Stimulated activated naive CD4-positive, alpha-beta T cell treated with Interleukin-2 at 50 U/mL for 16 hours (primary cell): Measurements from ENCODE around the gene DUX4.
"Not testable (repeated sequence)": the region's sequence is repeated elsewhere in the genome, so short reads cannot be mapped to it uniquely, and the experiment has no call there.

Experiments used
- DNase-seq: peaks from one replicate; lab custom pipeline; 2025; lab: John Stamatoyannopoulos, UW

The DUX4 gene

DNA sequence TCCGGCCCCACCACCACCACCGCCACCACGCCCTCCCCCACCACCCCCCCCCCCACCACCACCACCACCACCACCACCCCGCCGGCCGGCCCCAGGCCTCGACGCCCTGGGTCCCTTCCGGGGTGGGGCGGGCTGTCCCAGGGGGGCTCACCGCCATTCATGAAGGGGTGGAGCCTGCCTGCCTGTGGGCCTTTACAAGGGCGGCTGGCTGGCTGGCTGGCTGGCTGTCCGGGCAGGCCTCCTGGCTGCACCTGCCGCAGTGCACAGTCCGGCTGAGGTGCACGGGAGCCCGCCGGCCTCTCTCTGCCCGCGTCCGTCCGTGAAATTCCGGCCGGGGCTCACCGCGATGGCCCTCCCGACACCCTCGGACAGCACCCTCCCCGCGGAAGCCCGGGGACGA lies at the start of gene DUX4:
Gene DUX4 (plus strand): TSS at position 347 of the 400 bp plus-strand sequence. CDS start 0 bp downstream, at position 347.
- DNase-seq: not testable (repeated sequence)

DNA sequence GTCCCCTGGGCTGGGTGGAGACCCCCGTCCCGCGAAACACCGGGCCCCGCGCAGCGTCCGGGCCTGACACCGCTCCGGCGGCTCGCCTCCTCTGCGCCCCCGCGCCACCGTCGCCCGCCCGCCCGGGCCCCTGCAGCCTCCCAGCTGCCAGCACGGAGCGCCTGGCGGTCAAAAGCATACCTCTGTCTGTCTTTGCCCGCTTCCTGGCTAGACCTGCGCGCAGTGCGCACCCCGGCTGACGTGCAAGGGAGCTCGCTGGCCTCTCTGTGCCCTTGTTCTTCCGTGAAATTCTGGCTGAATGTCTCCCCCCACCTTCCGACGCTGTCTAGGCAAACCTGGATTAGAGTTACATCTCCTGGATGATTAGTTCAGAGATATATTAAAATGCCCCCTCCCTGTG lies 1.9 kb downstream of the DUX4 start:
- not testable (repeated sequence) for DNase-seq

DNA sequence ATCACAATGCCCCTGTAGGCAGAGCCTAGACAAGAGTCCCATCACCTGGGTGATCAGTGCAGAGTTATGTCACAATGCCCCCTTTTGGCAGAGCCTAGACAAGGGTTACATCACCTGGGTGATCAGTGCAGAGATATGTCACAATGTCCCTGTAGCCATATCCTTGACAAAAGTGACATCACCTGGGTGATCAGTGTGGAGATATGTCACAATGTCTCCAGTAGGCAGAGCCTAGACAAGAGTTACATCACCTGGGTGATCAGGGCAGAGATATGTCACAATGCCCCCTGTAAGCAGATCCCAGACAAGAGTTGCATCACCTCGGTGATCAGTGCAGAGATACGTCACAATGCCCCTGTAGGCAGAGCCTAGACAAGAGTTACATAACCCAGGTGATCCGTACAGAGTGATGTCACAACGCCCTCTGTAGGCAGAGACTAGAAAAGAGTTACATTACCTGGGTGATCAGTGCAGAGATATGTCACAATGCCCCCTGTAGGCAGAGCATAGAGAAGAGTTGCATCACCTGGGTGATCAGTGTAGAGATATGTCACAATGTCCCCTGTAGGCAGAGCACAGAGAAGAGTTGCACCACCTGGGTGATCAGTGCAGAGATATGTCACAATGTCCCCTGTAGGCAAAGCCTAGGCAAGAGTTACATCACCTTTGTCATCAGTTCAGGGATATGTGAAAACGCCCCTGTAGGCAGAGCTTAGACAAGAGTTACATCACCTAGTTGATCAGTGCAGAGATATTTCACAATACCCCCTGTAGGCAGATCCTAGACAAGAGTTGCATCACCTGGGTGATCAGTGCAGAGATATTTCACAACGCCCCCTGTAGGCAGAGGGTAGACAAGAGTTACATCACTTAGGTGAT lies 4.4 kb downstream of the DUX4 start:
- DNase-seq: not testable (repeated sequence)

DNA sequence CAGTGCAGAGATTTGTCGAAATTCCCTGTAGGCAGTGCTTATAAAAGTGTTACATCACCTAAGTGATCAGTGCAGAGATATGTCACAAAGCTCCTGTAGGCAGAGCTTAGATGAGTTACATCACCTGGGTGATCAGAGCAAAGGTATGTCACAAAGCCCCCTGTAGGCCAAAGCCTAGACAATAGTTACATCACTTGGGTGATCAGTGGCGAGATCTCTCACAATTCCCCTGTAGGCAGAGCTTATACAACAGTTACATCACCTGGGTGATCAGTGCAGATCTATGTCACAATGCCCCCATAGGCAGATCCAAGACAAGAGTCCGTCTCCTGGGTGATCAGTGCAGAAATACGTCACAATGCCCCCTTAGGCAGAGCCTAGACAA lies 5.0 kb downstream of the DUX4 start:
- DNase-seq: not testable (repeated sequence)

DNA sequence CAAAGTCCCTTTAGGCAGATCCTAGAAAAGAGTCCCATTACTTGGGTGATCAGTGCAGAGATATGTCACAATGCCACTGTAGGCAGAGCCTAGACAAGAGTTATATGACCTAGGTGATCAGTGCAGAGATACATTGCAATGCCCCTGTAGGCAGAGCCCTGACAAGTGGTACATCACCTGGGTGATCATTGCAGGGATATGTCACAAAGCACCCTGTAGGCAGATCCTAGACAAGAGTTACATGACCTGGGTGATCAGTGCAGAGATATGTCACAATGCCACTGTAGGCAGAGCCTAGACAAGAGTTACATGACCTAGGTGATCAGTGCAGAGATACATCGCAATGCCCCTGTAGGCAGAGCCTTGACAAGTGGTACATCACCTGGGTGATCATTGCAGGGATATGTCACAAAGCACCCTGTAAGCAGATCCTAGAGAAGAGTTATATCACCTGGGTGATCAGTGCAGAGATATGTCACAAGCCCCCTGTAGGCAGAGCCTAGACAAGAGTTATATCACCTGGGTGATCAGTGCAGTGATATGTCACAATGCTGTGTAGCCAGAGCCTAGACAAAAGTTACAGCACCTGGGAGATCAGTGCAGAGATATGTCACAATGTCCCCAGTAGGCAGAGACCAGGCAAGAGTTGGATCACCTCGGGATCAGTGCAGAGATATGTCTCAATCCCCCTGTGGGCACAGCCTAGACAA lies 5.6 kb downstream of the DUX4 start:
- DNase-seq: not testable (repeated sequence)

DNA sequence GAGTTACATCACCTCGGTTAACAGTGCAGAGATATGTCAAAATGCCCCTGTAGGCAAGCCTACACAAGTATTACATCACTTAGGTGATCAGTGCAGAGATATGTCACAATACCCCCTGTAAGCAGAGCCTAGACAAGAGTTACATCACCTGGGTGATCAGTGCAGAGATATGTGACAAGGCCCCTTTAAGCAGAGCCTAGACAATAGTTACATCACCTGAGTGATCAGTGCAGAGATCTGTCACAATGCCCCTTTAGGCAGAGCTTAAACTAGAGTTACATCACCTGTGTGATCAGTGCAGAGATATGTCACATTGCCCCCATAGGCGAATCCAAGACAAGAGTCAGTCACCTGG lies 6.1 kb downstream of the DUX4 start:
- not testable (repeated sequence) for DNase-seq

DNA sequence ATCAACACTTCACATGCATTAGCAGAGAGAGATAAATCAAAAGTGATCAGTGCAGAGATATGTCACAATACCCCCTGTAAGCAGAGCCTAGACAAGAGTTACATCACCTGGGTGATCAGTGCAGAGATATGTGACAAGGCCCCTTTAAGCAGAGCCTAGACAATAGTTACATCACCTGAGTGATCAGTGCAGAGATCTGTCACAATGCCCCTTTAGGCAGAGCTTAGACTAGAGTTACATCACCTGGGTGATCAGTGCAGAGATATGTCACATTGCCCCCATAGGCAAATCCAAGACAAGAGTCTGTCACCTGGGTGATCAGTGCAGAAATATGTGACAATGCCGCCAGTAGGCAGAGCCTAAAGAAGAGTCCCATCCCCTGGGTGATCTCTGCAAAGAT lies 7.4 kb downstream of the DUX4 start:
- not testable (repeated sequence) for DNase-seq

DNA sequence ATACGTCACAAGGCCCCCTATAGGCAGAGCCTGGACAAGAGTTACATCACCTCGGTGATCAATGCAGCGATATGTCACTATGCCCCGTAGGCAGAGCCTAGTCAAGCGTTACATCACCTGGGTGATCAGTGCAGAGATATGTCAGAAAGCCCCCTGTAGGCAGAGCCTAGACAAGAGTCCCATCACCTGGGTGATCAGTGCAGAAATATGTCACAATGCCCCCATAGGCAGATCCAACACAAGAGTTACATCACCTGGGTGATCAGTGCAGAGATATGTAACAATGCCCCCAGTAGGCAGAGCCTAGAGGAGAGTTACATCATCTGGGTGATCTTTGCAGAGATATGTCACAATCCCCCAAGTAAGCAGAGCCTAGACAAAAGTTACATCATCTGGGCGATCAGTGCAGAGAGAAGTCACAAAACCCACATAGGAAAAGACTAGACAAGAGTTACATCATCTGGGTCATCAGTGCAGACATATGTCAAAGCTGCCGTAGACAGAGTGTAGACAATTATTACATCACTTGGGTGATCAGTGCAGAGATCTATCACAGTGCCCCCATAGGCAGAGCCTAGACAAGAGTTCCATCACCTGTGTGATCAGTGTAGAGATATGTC lies 8.0 kb downstream of the DUX4 start:
- DNase-seq: not testable (repeated sequence)

DNA sequence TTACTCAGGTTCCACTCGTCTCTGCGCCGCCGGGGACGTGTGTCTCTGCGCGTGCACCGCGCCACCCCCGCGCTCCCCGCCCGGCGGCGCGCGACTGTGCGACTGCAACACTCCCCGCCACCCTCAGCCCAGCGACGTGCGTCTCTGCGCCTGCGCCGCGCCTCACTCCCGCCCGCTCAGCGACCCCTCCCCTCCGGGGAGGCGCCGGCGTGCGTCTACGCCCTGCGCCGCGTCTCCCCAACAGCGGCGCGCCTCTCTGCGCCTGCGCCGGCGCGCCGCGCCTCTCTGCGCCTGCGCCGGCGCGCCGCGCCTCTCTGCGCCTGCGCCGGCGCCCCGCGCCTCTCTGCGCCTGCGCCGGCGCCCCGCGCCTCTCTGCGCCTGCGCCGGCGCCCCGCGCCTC lies 29.9 kb downstream of the DUX4 start:
- not testable (repeated sequence) for DNase-seq
